Right ventricle myocardium inferior (tissue), 1 donor: ENCODE results near the gene CDH13. TPM values are rescaled to one million over a fixed set of nuclear protein-coding genes. Genes with fewer than 3 reads are reported as not detected.
A peak's percentile ranks its signal among the peaks of the same experiment; 100 is the strongest.

Experiments used
- ATAC-seq: fragments of 200-7000 bp; cut with Tn5 transposase; one replicate; pipeline ENCODE4 v1.9.1; 2020; ENCODE audit warnings: mild to moderate bottlenecking, moderate library complexity
- DNase-seq: peaks from one replicate; pipeline ENCODE4 v3.0.0; 2021; ENCODE audit errors: missing footprints
- intact Hi-C: fragments of 100-400 bp; cut with DNase I; formaldehyde crosslinking; loops from one replicate; pipeline ENCODE4 v1.11.0; 2022
- total RNA-seq: library from RNA; stranded (reverse); fragmentation: NEBNext Ultra II Directional; extraction: Animal tissue kit (Norgen Biotek cat#: 25700); gene quantifications from one replicate; pipeline ENCODE4 v1.2.1, GENCODE V29; 2021
- donor health status: DM: no; HTN: yes; CAD: no; lungs with severe emphysema.

Gene CDH13
- total RNA-seq, 1 donor from 2014 or later, result 173 TPM

DNA sequence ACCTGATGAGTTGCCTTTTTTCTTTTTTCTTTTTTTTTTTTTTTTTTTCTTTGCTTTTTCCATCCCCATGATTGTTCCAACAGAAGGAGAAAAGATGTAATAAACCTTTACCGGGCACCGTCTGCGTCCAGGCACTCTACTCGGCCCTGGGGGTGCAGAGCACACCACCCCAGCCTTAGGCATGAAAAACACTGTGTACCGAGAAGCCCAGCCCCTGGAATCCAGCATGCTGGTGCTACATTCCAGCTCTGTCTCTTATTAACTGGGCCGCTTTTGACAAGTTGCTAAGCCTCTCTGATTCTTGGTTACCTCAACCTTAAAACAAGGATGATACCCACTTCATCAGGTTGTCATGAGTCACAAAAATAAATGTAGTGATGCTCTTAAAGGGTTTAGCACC, 1117.0 kb downstream of the CDH13 start:
- ATAC-seq (no peak), DNase-seq (no peak)
- intact Hi-C loops, result no loop called here

- intact Hi-C loops, result no loop called here
- DNase-seq, result peak; percentile 74
- peak; percentile 85 for ATAC-seq
These were observed 1117.7 kb downstream of the CDH13 start for GRCh38 chr16:83744441-83744981.

DNA sequence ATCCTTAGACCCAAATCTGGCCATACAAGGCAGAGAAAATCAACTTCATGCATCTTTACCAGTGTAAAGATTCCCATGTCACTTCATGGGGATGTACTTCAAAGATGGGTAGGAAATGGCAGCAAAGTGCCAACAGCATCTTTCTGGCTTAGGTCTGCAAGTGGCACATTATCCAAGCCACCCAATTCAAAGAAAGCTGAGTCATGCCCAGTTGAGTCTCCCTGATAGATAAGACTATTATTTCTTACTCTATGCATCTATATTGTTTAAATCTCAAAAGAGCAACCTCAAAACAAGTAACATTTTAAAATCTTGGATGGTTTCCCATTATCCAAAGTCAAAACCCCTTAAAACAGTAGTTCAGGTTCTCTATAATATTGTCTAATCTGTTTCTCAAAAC, 1119.8 kb downstream of the CDH13 start:
- intact Hi-C loops, result no loop called here
- DNase-seq (no peak), ATAC-seq (no peak)

GRCh38 chr16:83747936-83748335, 1121.2 kb downstream of the CDH13 start:
- intact Hi-C loops, result no loop called here
- no peak for ATAC-seq
- no peak for DNase-seq

DNA sequence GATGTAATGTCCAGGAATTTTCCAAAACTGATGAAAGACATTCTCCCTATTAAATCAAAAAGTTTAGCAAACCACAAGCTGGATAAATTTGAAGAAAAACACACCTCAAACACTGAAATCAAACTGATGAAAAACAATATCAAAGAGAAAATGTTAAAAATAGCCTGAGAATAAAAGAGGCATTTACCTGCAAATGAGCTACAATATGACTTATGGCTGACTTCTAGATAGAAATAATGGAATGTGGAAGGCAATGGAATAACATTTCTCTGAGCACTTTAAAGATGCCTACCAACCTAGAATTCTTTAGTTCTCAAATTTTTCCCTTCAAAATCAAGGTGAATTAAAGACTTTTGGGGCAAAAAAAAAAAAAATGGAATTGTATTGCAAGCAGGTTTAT, 1128.6 kb downstream of the CDH13 start:
- intact Hi-C loops, result no loop called here
- ATAC-seq (no peak), DNase-seq (no peak)

- intact Hi-C loops, result no loop called here
- ATAC-seq, result no peak
- no peak for DNase-seq
These were observed 1135.6 kb downstream of the CDH13 start for GRCh38 chr16:83762141-83762991.

GRCh38 chr16:83762992-83763358, 1136.2 kb downstream of the CDH13 start:
- ATAC-seq (no peak), DNase-seq (no peak)
- intact Hi-C loops, result no loop called here

GRCh38 chr16:83768986-83769385, 1142.2 kb downstream of the CDH13 start:
- peak; percentile 42 for ATAC-seq
- intact Hi-C loops, result no loop called here
- DNase-seq, result no peak

- ATAC-seq (peak; percentile 54), DNase-seq (no peak)
- intact Hi-C loops, result no loop called here
These were observed 1142.7 kb downstream of the CDH13 start for GRCh38 chr16:83769397-83770008.

DNA sequence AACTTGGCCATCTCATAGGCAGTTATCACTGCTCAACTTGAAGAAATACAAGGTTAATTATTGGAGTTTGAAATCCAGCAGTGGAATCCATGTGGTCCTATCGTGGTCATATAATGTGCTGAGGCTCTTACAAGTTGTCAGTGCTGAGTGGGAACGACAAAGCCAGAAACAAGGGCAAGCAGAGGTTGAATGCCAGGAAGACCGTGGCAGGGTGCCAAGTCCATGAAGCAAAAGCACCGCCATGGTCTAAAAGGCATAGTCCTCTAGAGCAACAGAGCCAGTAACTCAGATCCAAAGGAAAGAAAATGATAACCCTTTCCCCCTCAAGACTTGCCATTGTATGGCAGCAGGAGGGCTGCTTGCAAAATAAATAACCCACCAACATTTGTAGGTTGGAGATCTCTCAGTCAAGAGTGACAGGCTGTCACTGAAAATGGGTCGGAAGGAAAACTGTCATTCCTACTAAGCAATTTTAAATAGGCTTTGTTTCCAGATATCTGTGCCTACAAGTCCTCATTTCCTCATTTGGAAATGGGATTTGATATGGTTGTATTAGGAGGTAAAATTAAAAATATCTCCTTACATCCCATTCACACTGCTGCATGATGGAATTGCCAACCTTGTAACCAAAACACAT, 1144.7 kb downstream of the CDH13 start:
- ATAC-seq (peak; percentile 81), DNase-seq (no peak)
- intact Hi-C loops, result no loop called here

DNA sequence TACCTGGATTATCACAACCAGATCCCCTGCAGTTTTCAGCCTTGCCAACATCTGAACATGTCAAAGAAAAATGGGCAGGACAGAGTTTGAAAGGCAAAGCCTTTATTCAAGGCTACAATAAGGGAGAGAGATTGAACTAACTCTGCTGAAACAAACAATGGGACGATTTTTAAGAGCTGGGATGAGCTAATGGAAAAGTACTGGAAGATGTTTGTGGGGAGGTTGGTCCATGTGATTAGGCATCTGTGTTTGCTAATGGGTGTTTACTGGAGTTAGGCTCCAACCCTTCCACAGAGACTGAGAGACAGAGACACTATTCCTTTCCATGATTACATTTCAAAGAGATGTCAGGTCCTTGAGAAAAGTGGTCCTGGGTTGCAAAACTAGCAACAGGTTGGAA, 1146.0 kb downstream of the CDH13 start:
- ATAC-seq, result no peak
- DNase-seq, result no peak
- intact Hi-C loops, result no loop called here

DNA sequence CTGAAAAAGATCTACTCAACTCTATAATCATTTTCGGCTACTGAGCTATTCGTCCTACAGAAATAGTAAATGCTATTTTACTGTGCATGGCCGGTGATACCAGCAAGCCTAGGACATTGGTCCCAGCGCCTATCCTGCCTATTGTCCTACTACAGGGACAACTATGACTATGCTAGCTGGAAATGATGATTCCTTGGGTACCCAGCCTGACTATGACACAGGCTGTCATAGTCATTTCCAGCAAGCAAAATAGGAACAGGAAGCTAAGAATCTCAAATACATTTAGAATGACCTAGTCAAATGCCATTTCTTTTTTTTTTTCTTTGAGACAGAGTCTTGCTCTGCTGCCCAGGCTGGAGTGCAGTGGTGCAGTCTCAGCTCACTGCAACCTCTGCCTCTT, 1147.3 kb downstream of the CDH13 start:
- ATAC-seq (no peak), DNase-seq (no peak)
- intact Hi-C loops, result no loop called here

DNA sequence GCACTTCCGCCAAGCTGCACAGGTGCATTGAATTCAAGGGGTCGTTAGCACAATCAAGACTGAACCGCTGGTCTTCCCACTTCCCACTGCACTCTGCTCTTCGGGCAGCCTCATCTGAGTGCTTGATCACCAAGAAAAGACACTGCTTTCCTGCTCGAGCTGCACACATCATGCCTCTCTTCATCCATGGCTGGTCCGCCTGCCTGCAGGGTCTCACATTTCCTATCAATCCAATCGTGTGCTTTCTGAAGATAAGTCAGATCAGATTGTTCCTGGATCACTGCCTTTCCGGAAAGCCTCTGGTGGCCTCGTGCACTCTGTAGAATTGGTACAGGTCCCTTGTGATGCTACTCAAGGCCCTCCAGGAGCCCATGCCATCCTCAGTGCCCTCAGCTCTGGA, 1150.2 kb downstream of the CDH13 start:
- no peak for ATAC-seq
- DNase-seq, result no peak
- intact Hi-C loops, result no loop called here

DNA sequence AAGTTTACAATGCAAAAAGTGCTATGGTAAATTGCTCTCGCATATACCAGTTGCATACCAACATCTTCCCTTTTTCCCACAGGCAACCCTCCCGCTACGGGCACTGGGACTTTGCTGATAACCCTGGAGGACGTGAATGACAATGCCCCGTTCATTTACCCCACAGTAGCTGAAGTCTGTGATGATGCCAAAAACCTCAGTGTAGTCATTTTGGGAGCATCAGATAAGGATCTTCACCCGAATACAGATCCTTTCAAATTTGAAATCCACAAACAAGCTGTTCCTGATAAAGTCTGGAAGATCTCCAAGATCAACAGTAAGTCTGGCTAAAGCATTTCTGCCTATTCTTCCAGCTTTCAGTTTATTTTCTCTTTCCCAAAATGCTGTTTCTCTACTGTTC, 1153.1 kb downstream of the CDH13 start:
- DNase-seq (no peak), ATAC-seq (peak; percentile 31)
- intact Hi-C loops, result no loop called here

GRCh38 chr16:83785455-83785854, 1158.7 kb downstream of the CDH13 start:
- ATAC-seq, result no peak

GRCh38 chr16:83789642-83790401, 1163.1 kb downstream of the CDH13 start:
- ATAC-seq, result no peak
- no peak for DNase-seq
- intact Hi-C loops, result no loop called here

More at GRCh38 chr16:83785455-83785854, 1158.7 kb downstream of the CDH13 start:
- intact Hi-C loops, result no loop called here
- no peak for DNase-seq

DNA sequence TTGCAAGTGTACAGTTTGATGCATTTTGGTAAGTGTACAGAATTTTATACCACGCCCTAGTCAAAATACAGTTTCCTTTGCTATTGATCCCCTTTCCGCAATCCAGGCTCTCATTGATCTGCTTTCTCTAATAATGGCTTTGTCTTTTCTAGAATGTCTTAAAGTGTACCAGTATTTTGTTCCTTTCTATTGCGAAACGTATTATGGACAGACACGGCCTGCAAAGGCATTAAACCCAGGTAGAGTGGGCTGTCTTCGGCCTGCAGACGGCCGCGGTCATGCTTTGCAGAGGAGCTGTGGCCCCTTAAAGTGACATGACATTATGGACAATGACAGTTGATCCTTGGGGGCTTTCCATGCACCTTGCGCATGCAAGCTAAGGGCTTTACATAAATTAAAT, 1165.1 kb downstream of the CDH13 start:
- ATAC-seq (no peak), DNase-seq (no peak)
- intact Hi-C loops, result no loop called here

GRCh38 chr16:83792391-83792790, 1165.6 kb downstream of the CDH13 start:
- intact Hi-C loops, result no loop called here
- no peak for ATAC-seq
- no peak for DNase-seq

GRCh38 chr16:83793179-83793578, 1166.4 kb downstream of the CDH13 start:
- ATAC-seq (no peak), DNase-seq (no peak)
- intact Hi-C loops, result no loop called here
